ENCODE data around the gene MOG. TPM values are rescaled to one million over a fixed set of nuclear protein-coding genes. Genes with fewer than 3 reads are reported as not detected.

Gene MOG
- total and polyA plus RNA-seq, 12 donors: not detected

DNA sequence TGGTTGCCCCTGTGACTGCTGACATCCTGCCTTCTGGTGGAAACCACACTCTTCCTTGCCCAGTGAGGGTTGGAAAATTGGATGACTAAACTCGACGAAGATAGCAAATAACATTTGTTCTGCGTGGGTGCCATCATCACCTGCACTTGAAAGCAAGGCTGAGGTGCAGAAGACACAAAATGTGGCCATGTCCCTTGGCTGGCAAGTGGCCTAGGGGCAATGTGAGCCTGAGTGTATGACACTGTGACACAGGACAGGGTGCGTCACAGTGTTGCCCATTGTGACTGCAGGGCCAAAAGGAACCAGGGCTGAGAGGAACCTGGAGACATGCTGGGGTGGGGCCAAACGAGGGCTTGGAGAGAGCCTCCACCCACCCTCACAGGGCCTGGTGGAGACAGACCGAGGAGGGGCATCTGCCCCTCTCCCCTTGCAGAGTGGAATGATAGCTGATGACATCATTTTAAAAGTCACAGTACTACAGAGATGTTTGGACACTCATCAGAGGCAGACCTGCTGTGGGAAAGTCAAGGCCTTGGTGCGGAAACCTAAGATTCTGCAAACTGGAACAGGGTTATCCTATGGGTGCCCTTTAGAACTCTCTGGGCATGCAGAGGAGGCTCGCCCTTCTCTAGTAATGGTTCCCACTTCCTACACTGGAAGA, 53.5 kb downstream of the MOG start:
- H3K4me3 ChIP-seq: no peak overlapping the region
- no peaks in the 10 kb centered on the region for H3K9me3 ChIP-seq (replicated peaks in 1 of 3)
- H3K27me3 ChIP-seq: peaks cover 8% of the 10 kb centered on the region
- WGBS, 4 donors: 63 to 80% (median 80%) methylated on average over 6 to 8 of the region's 8 CpGs
- no peaks in the 10 kb centered on the region for H3K4me1 ChIP-seq (replicated peaks in 1 of 2)
- no peak for DNase-seq
- TF ChIP-seq POLR2A (IDR thresholded peaks at IDR 0.05): no peak
- TF ChIP-seq, protein P1, sequence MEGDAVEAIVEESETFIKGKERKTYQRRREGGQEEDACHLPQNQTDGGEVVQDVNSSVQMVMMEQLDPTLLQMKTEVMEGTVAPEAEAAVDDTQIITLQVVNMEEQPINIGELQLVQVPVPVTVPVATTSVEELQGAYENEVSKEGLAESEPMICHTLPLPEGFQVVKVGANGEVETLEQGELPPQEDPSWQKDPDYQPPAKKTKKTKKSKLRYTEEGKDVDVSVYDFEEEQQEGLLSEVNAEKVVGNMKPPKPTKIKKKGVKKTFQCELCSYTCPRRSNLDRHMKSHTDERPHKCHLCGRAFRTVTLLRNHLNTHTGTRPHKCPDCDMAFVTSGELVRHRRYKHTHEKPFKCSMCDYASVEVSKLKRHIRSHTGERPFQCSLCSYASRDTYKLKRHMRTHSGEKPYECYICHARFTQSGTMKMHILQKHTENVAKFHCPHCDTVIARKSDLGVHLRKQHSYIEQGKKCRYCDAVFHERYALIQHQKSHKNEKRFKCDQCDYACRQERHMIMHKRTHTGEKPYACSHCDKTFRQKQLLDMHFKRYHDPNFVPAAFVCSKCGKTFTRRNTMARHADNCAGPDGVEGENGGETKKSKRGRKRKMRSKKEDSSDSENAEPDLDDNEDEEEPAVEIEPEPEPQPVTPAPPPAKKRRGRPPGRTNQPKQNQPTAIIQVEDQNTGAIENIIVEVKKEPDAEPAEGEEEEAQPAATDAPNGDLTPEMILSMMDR (IDR thresholded peaks at IDR 0.05): no peak
- intact Hi-C loops (cut with DNase I): no loop called here
- H3K36me3 ChIP-seq (replicated peaks in 1 of 2): no peaks in the 10 kb centered on the region
- H3K27ac ChIP-seq: no peak overlapping the region

DNA sequence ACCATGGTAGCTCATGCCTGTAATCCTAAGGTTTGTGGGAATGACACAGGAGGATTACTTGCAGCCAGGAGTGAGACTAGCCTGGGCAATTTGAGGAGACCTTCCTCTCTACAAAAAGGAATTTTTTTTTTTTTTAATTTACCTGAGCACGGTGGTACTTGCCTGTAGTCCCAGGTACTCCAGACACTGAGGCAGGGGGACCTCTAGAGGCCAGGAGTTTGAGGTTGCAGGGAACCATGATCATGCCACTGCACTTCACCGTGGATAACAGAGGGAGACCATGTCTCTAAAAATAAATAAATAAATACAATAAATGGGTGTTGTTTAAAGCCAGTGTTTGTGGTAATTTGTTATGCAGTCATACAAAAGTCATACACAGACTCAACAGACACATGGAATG, 64.0 kb downstream of the MOG start:
- Histone ChIP-seq H3K4me1 (replicated peaks in 1 of 2) (peaks cover 0 to 7% of the 10 kb centered on the region in 2 donors), H3K27me3 (no peaks in the 10 kb centered on the region), H3K4me3 (no peak overlapping the region), H3K27ac (no peak overlapping the region), H3K9me3 (replicated peaks in 1 of 3) (no peaks in the 10 kb centered on the region), H3K36me3 (replicated peaks in 1 of 2) (peaks cover 0 to 7% of the 10 kb centered on the region in 2 donors)
- intact Hi-C loops (cut with DNase I): no loop called here
- TF ChIP-seq, protein P1 (IDR thresholded peaks at IDR 0.05): no peak
- no peak for TF ChIP-seq POLR2A (IDR thresholded peaks at IDR 0.05)
- DNase-seq: no peak
- WGBS, 4 donors: 25 to 42% (median 34%) methylated on average over 2 of the region's 2 CpGs

Small RNA genes lying within 50 kb of the gene (small RNA-seq; reads per million reads assigned to genes)
- 0 to 0.24 reads per million in 2 donors for gene SUMO2P1

Other genes starting within 250 kb of the MOG start
- gene OR12D1, start 242.2 kb upstream of the MOG start, total RNA-seq: not detected
- gene OR12D1, start 242.2 kb upstream of the MOG start, polyA plus RNA-seq: not detected
- gene OR10C1, start 217.8 kb upstream of the MOG start, total RNA-seq: not detected
- not detected for gene OR10C1, start 217.8 kb upstream of the MOG start, polyA plus RNA-seq
- gene OR11A1, start 200.0 kb upstream of the MOG start, total RNA-seq: not detected
- gene OR11A1, start 200.0 kb upstream of the MOG start, polyA plus RNA-seq: not detected
- not detected for gene OR2H1, start 199.9 kb upstream of the MOG start, total RNA-seq
- not detected for gene OR2H1, start 199.9 kb upstream of the MOG start, polyA plus RNA-seq
- gene MAS1L, start 169.1 kb upstream of the MOG start, total RNA-seq: not detected
- gene MAS1L, start 169.1 kb upstream of the MOG start, polyA plus RNA-seq: not detected
- gene UBD, start 97.4 kb upstream of the MOG start, total RNA-seq: 1 to 10 TPM in 1 of 9 donors, under 1 TPM in 3, not detected in 5; 0.17 to 1.2 (median 0.35) TPM
- 1 to 10 TPM in 1 of 3 donors, under 1 TPM in 2; 0.77 to 2.3 (median 0.99) TPM for gene UBD, start 97.4 kb upstream of the MOG start, polyA plus RNA-seq
- not detected for gene OR2H2, start 72.0 kb upstream of the MOG start, total RNA-seq
- not detected for gene OR2H2, start 72.0 kb upstream of the MOG start, polyA plus RNA-seq
- 10 to 100 TPM in 7 of 9 donors, 1 to 10 TPM in 2; 6.9 to 41.4 (median 16.4) TPM for gene GABBR1, start 23.9 kb upstream of the MOG start, total RNA-seq
- 10 to 100 TPM; 17.0 to 68.9 (median 49.6) TPM for gene GABBR1, start 23.9 kb upstream of the MOG start, polyA plus RNA-seq
- 1 to 10 TPM in 1 of 9 donors, under 1 TPM in 3, not detected in 5; 0.06 to 1.3 (median 0.73) TPM for gene ZFP57, start 24.1 kb downstream of the MOG start, total RNA-seq
- gene ZFP57, start 24.1 kb downstream of the MOG start, polyA plus RNA-seq: 1 to 10 TPM in 1 of 3 donors, not detected in 2; 1.9 TPM
- gene HLA-F, start 66.3 kb downstream of the MOG start, total RNA-seq: 100 to 1,000 TPM in 2 of 9 donors, 10 to 100 TPM in 6, 1 to 10 TPM in 1; 3.8 to 145 (median 78.3) TPM
- gene HLA-F, start 66.3 kb downstream of the MOG start, polyA plus RNA-seq: 100 to 1,000 TPM in 2 of 3 donors, 10 to 100 TPM in 1; 15.9 to 285 (median 171) TPM
- 1 to 10 TPM in 1 of 9 donors, under 1 TPM in 5, not detected in 3; 0.14 to 1.6 (median 0.41) TPM for gene HLA-G, start 170.7 kb downstream of the MOG start, total RNA-seq
- gene HLA-G, start 170.7 kb downstream of the MOG start, polyA plus RNA-seq: not detected